ENCODE results near the gene SBF2.

SBF2 gene

DNA sequence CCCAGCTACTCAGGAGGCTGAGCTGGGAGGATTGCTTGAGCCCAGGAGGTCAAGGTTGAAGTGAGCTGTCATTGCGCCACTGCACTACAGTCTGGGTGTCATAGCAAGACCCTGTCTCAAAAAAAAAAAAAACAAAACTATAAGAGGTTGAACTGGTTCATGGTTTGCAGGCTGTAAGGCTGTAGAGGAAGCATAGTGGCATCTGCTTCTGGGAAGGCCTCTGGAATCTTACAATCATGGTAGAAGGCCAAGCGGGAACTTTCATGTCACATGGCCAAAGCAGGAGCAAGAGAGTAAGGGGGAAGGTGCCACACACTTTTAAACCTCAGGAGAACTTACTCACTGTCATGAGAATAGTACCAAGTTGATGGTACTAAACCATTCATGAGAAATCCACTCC lies 520.5 kb downstream of the SBF2 start:
- DNase-seq (ENCODE audit: low spot score): no peak

DNA sequence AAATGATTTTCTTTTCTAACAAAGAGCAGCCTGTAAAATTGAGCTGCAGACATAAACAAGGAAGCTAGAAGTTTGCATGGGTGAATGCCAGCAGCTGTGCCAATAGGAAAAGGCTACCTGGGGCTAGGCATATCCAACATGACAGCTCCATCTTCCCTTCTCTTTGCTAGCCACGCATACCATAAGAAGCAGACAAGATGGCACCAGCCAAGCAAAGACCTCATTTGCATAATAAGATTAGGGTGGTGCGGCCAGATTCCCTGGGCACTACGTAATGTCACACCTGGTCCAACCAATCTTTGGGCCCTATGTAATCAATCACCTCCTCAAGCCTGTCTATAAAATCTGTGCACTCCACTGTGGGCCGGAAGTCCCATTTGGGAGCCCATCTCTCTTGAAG lies 521.8 kb downstream of the SBF2 start:
- DNase-seq (ENCODE audit: low spot score): no peak

DNA sequence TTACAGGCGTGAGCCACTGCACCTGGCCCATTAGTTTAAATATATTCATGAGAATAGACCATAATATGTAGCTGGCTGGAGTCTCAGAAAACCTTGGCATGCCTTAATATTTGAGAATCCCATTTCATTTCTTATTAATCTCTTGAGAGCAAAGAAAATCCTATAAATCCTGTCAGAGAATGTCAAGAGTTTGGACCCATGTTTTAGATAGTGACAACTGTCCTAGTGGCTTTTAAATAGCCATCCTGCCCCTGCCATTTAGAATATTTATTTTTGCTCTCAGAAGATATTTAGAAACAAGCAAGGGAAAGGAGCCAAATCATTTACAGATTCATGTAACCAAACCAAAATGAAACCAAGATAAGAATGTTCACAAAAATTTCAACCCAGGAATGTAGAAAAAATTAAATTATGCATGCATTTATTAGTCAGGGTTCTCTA lies 522.9 kb downstream of the SBF2 start:
- no peak for DNase-seq (ENCODE audit: low spot score)

DNA sequence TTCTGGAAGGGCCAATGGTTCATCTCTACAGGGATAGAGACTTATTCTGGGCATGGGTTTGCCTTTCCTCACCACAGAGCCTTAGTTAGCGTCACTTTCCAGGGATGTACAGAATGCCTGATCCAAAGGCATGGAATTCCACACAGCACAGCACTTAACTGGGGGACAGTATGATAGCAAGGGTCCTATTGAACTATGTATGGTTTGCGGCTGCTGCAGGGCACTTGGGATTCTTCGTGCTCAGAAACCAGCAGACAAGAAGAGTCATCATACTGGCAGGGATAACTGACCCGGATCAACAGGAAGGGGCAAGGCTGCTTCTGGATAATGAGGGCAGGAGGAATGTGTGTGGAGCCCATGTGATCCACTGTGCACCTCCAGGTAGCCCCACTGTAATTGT lies 524.4 kb downstream of the SBF2 start:
- DNase-seq (ENCODE audit: low spot score): no peak

DNA sequence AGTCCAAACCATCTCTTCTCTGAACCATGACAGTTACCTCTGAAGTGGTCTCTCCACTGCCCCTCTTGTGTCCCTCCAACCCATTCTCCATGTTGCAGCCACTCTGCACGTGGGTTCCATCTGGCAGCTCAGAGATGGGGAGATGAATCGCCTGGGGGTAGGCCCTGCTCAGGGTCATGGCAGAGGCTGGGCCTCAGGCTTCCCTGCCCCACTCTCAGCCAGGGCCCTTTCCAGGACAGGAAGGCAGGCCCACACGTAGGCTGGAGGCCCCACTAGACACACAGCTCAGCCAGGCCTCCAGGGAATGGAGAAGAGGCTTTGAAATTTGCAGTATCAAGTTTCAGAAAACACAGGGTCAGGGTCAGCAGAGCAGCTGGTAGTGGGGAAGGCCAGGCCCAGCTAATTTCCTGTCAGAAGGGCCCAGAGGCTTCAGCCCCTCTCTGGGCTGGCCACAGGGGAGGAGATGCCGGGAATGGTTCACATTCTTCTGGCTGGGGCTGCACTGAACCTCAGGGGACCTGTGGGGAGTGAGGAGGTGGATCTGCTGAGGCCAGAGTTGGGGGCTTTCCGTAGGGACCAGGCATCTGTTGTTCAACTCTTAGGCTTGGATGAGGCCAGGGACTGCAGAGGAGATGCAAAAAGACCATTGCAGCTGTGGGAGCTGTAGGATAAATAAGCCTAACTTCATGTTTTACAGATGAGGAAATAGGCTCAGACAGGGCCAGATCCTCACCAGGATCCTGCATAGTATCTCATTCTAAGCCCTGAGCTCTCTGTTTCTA lies 528.5 kb downstream of the SBF2 start:
- no peak for DNase-seq (ENCODE audit: low spot score)

DNA sequence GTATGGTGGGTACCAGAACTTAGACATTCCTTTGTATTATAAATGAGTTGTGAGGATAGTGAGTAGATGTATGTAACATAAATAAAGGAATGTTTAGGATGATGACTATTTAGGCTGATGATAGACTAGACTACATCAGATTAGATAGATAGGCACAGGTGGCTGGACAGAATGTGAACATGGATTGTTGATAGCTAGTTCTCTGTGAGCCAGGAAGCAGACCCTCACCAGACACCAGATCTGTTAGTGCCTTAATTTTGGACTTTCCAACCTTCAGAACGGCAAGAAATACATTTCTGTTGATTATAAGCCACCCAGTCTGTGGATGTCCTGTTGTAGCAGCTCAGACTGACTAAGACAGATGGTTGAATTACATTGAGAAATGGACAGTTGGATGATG lies 530.7 kb downstream of the SBF2 start:
- DNase-seq (ENCODE audit: low spot score): no peak

DNA sequence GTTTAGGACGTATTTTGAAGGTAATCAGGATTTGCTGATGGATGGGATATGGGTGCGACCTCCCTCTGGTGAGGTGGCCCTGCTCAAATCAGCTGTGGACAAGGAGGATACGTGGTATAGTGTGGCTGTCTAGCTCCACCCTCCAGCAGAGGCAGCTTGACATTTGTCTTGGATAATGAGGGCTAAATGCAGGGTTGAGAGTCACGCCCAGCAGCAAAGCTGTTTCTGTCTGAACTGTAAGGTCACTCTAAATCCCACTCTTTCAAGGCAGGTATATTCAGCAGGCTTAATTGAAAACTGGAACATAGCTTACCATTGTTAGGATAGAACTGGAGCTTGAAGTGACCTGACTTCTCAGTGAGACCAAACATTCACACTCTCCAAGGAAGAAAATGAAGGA lies 531.5 kb downstream of the SBF2 start:
- DNase-seq (ENCODE audit: low spot score): no peak

DNA sequence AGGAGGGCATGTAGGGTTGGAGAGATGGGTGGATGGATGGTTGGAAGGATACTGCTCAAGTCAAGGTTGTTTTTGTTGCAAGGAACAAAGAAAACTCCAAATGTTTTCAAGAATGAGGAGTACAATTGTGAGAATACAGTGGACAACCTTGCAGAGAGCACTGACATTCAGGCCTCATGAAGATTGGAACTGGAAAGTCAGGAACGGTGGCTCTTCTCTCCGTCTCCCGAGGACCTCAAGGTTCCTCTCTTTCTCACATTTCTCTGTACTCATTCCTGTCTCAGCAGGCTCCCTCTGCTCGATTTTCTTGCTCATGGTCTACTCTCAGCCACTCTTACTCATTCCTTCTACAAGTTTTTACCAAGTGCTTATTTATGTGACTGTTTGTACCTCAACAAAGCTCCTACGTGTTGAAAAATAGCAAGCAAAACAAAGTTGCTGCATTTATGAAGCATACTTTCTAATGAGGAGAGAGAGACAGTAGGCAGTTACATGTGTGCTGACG lies 532.5 kb downstream of the SBF2 start:
- DNase-seq (ENCODE audit: low spot score): no peak

DNA sequence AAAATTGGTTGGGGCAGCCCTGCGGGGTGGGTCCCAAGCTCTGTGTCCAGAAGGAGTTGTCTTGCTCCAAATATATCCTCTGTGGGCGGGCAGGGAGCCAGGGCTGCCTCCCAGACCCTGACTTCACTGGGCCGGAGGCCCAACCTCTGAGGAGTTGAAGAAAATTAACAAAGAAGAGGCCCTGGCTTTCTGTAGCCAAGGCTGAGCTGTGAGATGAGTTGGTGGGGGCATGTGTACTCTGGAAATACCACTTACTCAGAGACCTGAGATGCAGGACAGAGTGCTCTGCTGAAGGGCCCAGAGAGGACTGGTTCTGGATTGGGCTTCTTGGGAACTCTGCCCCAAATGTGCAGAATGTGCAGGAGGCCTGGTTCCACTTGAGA lies 533.8 kb downstream of the SBF2 start:
- no peak for DNase-seq (ENCODE audit: low spot score)

DNA sequence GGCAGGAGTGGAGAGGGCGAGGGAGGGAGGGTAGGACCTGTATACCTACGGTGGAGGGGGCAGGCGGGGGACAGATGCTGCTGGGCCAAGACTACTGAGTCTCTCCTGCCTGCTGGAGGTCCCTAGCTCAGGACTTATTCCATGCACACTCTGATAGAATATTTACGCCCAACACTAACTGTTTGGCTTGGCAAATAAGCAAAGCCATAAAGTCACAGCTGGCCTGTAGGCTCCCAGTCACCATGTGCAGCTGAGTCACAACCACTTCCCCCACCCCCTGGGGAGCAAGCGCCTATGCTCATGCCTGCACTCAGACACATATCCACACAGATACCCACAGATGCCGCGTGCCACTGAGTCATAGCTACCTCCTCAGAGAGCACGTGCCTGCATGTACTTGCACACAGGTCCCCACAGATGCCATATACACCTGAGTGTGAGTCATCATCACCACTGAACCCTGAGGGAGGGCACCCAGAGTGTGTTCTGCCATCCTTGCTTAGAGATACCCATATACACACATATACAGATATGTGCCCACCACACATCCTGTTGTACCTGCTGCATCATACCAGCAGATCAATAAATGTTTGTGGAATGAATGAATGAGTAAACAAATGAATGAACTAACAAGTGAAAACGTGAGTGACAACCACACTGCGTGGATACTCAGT lies 534.4 kb downstream of the SBF2 start:
- no peak for DNase-seq (ENCODE audit: low spot score)

DNA sequence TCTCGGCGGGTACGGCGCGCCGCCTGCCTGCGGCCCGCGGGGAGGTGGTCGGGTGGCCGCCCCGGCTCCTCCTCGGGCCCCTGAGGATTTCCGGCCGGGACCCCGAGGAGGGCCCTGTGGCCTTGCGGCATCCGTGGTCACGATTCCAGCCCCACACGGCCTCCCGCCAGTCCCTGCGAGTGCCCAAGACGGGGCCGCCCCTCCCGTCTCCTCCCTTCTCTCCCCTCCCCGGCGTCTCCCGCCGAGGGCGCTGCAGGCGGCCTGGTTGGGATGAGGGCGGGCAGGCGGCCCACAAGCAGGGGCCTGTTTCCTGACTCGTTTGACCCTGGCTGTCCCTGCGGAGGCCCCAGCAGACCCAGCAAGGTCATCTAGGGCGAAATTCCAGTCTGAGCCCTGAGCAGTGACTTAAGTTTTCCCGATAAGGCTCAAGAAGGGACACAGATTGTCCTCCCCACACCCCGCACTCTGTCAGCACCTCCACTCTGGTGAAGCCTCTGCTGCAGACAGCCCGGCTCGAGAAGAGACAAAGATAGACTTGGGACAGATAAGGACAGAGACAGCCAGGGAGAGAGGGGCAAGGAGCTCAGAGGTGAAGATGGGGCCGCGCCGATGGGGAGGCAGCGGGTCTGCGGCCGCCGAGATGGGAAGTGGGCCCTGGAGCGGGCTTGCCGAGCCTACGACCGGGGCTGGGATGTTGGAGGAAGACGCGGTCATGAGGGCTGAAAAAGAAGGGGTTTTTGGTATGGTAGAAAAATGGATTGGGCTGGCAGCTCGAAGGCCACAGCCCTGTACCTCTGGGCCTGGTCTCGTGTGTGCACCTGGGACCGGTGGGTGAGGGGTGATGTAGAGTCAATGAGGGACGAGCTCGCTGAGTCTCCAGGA lies 535.1 kb downstream of the SBF2 start:
- DNase-seq (ENCODE audit: low spot score): peak; percentile 68

DNA sequence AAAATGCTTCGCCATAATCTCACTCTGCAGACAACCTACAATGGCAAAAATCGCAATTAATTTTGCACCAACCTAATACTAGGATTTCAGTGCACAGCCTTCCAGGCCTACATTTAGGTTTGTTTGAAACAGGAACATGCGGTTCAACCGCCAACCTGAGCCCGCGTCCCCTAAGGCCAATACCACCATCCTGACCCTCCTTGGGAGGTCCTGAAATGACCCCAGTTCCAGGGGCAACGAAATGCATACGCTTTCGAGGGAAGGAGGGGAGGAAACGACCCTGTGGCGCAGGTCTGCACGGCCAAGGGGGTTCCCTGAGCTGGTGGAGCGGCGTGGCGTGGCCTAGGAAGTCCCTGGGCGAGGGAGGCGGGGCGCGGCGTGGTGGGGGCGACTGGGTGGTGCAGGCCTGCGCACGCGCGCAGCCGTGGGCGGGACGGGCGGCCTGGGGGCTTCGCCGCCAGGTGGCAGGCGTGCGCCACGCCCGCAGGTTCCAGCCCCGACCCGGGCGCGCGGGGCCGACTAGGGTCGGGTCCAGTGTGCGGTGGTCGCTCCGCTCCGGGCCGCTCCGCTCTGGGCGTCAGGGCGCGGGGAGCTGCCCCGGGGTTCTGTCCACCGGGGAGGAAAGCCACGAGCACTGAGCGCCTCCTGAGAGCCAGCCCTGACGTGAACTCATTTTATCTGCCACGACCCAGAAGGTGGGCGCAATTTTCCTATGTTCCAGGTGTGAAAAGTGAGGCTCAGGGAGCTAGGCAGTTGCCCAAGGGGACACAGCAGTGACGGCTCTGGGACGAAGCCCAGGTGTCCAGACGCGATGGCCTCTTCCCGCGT lies 536.0 kb downstream of the SBF2 start:
- DNase-seq (ENCODE audit: low spot score): peak; percentile 85

DNA sequence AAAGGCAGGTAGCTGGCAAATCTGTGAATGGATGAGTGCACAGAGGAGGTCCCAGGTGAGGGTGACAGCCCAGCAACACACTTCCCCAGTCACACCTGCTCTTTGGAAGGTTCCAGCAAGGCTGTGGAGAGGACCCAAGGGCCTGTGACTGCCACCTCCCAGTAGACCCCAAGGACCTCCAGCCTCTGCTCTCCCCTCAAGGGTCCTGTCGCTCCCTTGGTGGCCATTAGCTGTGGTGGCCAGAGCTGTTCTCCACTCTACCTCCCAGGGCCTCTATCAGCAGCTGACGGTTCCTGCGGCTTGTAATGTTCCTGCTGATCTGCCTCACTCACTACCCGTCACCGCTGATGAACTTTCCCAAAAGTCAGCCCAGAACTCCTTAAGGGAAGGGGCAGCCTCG lies 537.1 kb downstream of the SBF2 start:
- no peak for DNase-seq (ENCODE audit: low spot score)

DNA sequence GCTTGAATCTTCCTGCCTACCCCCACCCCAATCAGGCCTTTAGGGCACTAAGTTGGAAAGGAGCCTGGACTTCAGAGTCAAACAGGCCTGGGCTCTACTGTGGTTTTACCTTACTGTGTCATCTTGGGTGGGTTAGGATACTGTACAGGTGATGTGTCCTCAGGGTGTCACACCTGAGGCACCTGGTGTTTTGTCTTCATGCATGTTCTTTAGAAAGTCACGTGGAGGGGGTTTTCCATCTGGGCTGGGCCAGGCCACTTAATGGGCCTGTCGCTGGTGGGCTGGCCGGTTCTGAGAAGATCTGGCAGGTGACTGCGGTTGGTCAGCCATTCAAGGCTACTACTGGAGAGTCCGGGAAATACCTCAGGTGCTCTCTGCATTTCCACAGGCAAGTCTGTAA lies 537.6 kb downstream of the SBF2 start:
- no peak for DNase-seq (ENCODE audit: low spot score)

DNA sequence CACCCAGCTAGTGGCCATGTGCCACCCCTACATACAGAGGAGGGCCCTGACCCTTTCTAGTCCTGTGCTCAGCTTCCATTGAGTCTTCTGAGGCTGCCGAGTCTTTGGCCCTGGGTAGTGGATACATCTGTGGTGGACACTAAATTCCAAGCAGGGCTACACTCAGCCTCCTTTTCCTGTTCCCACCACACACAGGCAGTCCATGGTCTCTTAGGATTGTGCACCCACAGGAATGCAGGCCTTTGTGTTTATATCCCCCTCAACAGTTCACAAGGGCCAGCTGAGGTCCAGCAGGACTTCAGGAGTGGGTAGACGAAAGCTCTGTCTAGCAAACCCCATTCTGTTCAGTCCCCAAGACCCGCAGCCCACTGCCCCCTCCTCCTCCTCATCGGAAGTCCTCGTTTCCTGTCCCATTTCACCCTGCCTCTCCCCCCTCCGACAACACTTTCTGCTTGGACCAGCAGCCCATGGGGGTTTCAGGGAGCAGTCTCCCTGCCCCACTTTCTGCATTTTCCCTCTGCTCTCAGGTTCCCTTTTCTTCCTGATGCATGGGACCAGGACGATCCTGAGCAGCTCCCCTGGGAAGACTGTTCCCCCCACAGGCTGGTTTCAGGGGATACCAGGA lies 538.3 kb downstream of the SBF2 start:
- DNase-seq (ENCODE audit: low spot score): no peak

DNA sequence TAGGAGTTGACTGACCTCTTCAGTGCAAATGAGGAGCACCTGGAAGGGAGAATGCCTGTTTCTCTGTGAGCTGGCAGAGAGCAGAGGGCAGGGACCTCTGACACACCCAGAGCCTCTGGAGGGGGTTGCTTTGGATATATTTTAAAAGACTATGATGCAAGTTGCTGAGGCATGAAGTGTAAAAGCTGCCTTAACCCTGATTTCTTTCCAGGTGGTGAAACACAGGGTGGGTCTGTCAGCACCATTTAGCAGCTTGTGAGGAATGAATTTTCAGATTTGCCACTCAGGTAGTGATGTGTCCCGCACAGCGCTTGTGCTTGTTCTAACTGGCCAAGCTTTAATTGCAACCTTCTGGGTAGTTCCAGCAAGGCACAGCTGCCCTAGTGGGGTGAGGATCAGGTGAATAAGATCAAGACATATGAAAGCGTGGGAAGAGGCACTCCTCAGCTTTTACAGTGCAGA lies 540.0 kb downstream of the SBF2 start:
- no peak for DNase-seq (ENCODE audit: low spot score)

DNA sequence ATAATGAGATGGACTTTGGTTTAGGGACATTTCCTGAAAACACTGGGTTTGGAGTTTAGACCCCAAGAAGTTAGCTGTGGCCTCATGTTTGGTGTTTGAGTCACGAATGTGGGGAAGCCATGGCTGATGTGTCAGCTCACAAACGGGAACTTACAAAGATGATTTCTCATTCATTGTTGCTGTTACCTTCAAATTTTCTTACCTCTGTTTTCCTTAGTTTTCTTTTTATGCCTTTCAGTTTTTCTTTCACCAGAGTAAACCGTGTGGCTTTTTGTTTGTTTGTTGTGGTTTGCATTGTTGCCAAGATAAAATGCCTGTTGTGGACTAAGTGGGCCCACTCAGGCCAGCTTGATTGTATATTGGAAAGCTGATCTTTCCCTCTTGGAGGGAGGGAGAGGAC lies 541.0 kb downstream of the SBF2 start:
- no peak for DNase-seq (ENCODE audit: low spot score)

DNA sequence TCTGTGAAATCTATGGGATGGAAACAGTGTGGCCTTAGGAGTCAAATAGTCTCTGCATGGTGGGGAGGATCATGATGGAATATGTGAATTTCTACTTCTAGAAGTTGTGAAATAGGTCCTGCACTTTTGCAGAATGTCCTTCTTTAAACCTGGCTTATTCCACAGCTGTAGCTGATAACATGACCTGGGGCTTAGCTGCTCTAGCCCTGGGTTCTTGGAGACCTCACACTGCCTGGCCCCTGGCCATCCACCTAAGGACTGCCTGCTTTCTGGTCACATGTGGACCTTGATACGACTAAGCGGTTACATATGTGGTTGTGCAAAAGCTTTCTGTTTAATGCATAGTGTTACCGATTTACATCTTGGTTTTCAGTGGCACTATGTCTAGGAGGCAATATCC lies 541.9 kb downstream of the SBF2 start:
- no peak for DNase-seq (ENCODE audit: low spot score)

DNA sequence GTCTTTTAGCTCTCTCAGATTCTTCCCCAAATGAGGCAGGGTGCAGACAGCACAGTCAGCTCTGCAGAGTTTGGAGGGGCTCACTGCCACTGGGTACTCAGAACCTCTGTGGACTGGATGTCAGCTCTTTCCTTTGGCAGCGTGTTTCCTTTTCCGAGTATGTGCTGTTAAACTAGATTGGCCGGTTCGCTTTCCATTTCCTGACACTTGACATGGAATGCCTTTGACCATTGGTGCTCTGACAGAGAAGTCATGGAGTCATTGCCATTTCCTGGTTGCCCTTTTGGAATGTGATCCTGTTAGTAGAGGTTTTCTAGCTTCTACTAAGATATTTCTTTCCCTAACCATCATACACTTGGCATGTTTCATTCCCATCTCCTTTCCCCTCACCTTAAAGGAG lies 543.5 kb downstream of the SBF2 start:
- DNase-seq (ENCODE audit: low spot score): no peak

DNA sequence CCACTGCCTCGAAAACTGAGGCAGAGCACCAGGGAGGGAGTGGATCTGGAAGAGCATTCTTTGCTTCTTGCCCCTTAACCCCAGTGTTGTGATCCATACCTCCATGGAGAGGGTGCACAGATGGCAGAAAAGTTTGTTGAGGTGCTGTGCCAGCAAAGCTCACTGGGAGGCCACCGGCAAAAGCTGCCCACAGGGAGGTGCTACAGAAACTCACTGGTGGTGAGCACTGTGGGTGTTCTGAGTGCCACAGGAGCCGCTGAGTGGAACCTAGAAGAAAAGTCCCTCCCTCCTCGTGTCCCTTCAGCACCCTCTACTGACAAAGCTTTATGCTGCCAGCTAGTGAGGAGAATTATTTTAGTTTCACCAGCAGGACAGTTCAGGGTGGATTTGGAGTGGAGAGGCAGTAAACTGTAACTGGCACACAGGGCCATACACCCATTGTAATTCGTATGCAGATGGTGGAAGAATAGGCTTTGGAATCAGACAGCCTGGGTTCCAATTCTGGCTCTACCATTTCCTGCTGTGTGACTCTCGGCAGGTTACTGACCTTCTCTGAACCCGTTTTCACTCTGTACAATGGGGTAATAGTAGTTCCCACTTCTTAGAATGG lies 545.6 kb downstream of the SBF2 start:
- peak; percentile 44 for DNase-seq (ENCODE audit: low spot score)

DNA sequence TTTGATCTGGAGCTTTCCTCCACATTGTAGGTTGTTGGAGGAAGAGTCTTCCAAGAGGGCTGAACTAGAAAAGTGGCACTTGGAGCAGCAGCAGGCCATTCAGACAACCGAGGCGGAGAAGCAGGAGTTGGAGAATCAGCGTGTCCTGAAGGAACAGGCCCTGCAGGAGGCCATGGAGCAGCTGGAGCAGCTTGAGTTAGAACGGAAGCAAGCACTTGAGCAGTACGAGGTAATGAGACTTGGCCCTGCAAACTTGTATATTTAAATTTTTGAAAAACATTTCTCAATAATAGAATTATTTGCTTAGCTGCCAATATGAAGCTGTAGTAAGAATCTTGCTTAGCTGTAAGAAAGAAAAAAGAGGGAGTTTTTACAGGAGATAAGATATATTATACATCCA lies 546.2 kb downstream of the SBF2 start:
- DNase-seq (ENCODE audit: low spot score): no peak
